HFFc6 (cell line): ENCODE data around the gene MBD6. TPM values are rescaled to one million over a fixed set of nuclear protein-coding genes. Genes with fewer than 3 reads are reported as not detected.

Experiments used
- DNase-seq: peaks from one replicate; pipeline ENCODE4 v3.0.0-alpha.2; 2018
- H3K27ac Mint-ChIP-seq: 2 replicates; pipeline ENCODE4 v1.8.0; 2020; ENCODE audit warnings: mild to moderate bottlenecking, mixed read lengths
- H3K27me3 Mint-ChIP-seq: 2 replicates; pipeline ENCODE4 v1.8.0; 2021; ENCODE audit warnings: mild to moderate bottlenecking, moderate library complexity, mixed read lengths; ENCODE audit not compliant: insufficient read depth
- H3K36me3 Mint-ChIP-seq: 2 replicates; pipeline ENCODE4 v1.8.0; 2021; ENCODE audit warnings: low read depth, mixed read lengths
- H3K4me1 Mint-ChIP-seq: 2 replicates; pipeline ENCODE4 v1.8.0; 2020; ENCODE audit warnings: low read depth, mixed read lengths
- H3K4me3 Mint-ChIP-seq: 2 replicates; pipeline ENCODE4 v1.8.0; 2020; ENCODE audit warnings: mild to moderate bottlenecking, moderate library complexity, mixed read lengths
- H3K9me3 Mint-ChIP-seq: 2 replicates; pipeline ENCODE4 v1.8.0; 2020; ENCODE audit warnings: mild to moderate bottlenecking, mixed read lengths
- CTCF ChIP-seq: fragments of 200-600 bp; sonication (generic); IDR thresholded peaks from 2 replicates; pipeline ENCODE4 v1.5.0; 2021; ENCODE audit warnings: antibody characterized with exemption, mild to moderate bottlenecking
- total RNA-seq, 6 experiments: library from RNA; stranded (reverse); fragmentation: NEBNext Ultra II Directional; extraction: Animal tissue kit (Norgen Biotek cat#: 25700); gene quantifications; 2 replicates in 1 of 6; 3 replicates in 5 of 6; pipeline ENCODE4 v1.2.3, GENCODE V29; 2021

Gene MBD6
- total RNA-seq, 6 experiments from 2014 or later = 40.7 to 43.6 (median 42.1) TPM

GRCh38 chr12:57528176-57528575 lies 5.6 kb downstream of the MBD6 start:
- Mint-ChIP-seq H3K27ac (no peak overlapping the region), H3K4me1 (peaks cover 20% of the 10 kb centered on the region), H3K9me3 (no peaks in the 10 kb centered on the region), H3K36me3 (peaks cover 24% of the 10 kb centered on the region), H3K27me3 (peaks cover 6% of the 10 kb centered on the region), H3K4me3 (no peak overlapping the region)
- TF ChIP-seq CTCF = no peak
- DNase-seq = no peak

- peaks cover 6% of the 10 kb centered on the region for H3K27me3 Mint-ChIP-seq
- no peak for TF ChIP-seq CTCF
- H3K4me3 Mint-ChIP-seq = no peak overlapping the region
- DNase-seq = no peak
- no peaks in the 10 kb centered on the region for H3K9me3 Mint-ChIP-seq
- H3K4me1 Mint-ChIP-seq = peaks cover 13% of the 10 kb centered on the region
- peaks cover 27% of the 10 kb centered on the region for H3K36me3 Mint-ChIP-seq
- no peak overlapping the region for H3K27ac Mint-ChIP-seq
Observed at GRCh38 chr12:57528831-57529555, 6.4 kb downstream of the MBD6 start.

GRCh38 chr12:57529831-57530230 lies 7.2 kb downstream of the MBD6 start:
- Mint-ChIP-seq H3K4me1 (peaks cover 5% of the 10 kb centered on the region), H3K27me3 (peaks cover 6% of the 10 kb centered on the region; the same call in 1 of the 2 replicates), H3K9me3 (no peaks in the 10 kb centered on the region), H3K27ac (peak overlapping the region; percentile 56), H3K4me3 (no peak overlapping the region), H3K36me3 (peaks cover 27% of the 10 kb centered on the region)
- TF ChIP-seq CTCF = no peak
- DNase-seq = no peak

GRCh38 chr12:57530396-57531142 lies 7.9 kb downstream of the MBD6 start:
- Mint-ChIP-seq H3K36me3 (peaks cover 35% of the 10 kb centered on the region), H3K4me3 (no peak overlapping the region), H3K4me1 (no peaks in the 10 kb centered on the region), H3K27me3 (peaks cover 2% of the 10 kb centered on the region; the same call in 1 of the 2 replicates), H3K27ac (peak overlapping the region; percentile 56), H3K9me3 (no peaks in the 10 kb centered on the region)
- TF ChIP-seq CTCF = no peak
- DNase-seq = no peak

- no peaks in the 10 kb centered on the region for H3K4me1 Mint-ChIP-seq
- H3K27ac Mint-ChIP-seq = no peak overlapping the region
- H3K36me3 Mint-ChIP-seq = peaks cover 37% of the 10 kb centered on the region
- TF ChIP-seq CTCF = no peak
- H3K27me3 Mint-ChIP-seq = no peaks in the 10 kb centered on the region
- H3K9me3 Mint-ChIP-seq = no peaks in the 10 kb centered on the region
- no peak overlapping the region for H3K4me3 Mint-ChIP-seq
- no peak for DNase-seq
Observed at GRCh38 chr12:57531836-57532235, 9.2 kb downstream of the MBD6 start.
